DND-41 (cell line): ENCODE data around the gene LPCAT1.
"Not testable (repeated sequence)": the region's sequence is repeated elsewhere in the genome, so short reads cannot be mapped to it uniquely, and the experiment has no call there.

Source experiments
- ATAC-seq: fragments of 200-7000 bp; cut with Tn5 transposase; 3 replicates; pipeline ENCODE4 v1.9.1; 2021; ENCODE audit warnings: low read depth; ENCODE audit not compliant: insufficient read depth
- DNase-seq: peaks from one replicate; pipeline ENCODE4 v3.0.0-alpha.2; 2020
- H2AFZ ChIP-seq: 2 replicates; pipeline ENCODE4 v1.6.0; 2012; ENCODE audit warnings: low read depth, low read length
- H3K27ac ChIP-seq: 2 replicates; pipeline ENCODE4 v1.5.1; 2012; ENCODE audit warnings: low read length, inconsistent platforms
- H3K27me3 ChIP-seq: fragments of 200-600 bp; sonication (generic); 2 replicates; pipeline ENCODE4 v1.6.0; 2012; ENCODE audit warnings: low read length, mild to moderate bottlenecking, inconsistent platforms; ENCODE audit not compliant: insufficient read depth, poor library complexity
- H3K36me3 ChIP-seq: 2 replicates; pipeline ENCODE4 v1.5.1; 2012; ENCODE audit warnings: low read length, inconsistent platforms; ENCODE audit not compliant: insufficient read depth
- H3K4me1 ChIP-seq: 2 replicates; pipeline ENCODE4 v1.5.1; 2012; ENCODE audit warnings: mild to moderate bottlenecking, low read length; ENCODE audit not compliant: insufficient read depth
- H3K4me2 ChIP-seq: 2 replicates; pipeline ENCODE4 v1.6.0; 2012; ENCODE audit warnings: mild to moderate bottlenecking, moderate library complexity, low read length, inconsistent platforms; ENCODE audit not compliant: insufficient read depth
- H3K4me3 ChIP-seq, 2 experiments: fragments of 200-600 bp in 1 of 2; shearing (Covaris generic) in 1 of 2; 2 replicates each; pipeline ENCODE4 v1.5.1; 2012 to 2016; ENCODE audit warnings: inconsistent platforms in 2 of 2, low read length in 2 of 2, mild to moderate bottlenecking in 2 of 2, low read depth in 1 of 2, moderate library complexity in 1 of 2
- H3K79me2 ChIP-seq: 2 replicates; pipeline ENCODE4 v1.6.0; 2012; ENCODE audit warnings: low read length, inconsistent platforms; ENCODE audit not compliant: insufficient read depth
- H3K9ac ChIP-seq: 2 replicates; pipeline ENCODE4 v1.6.0; 2012; ENCODE audit warnings: low read depth, mild to moderate bottlenecking, inconsistent platforms, low read length, moderate library complexity
- H3K9me3 ChIP-seq: 2 replicates; pipeline ENCODE4 v1.5.1; 2012; ENCODE audit warnings: low read length, moderate library complexity, mild to moderate bottlenecking, inconsistent platforms; ENCODE audit not compliant: insufficient read depth, severe bottlenecking
- H4K20me1 ChIP-seq: 2 replicates; pipeline ENCODE4 v1.6.0; 2012; ENCODE audit warnings: low read length; ENCODE audit not compliant: insufficient read depth
- CTCF ChIP-seq: IDR thresholded peaks from 2 replicates; pipeline ENCODE4 v1.5.1; 2012; ENCODE audit warnings: borderline replicate concordance, low read length, moderate library complexity, mild to moderate bottlenecking; ENCODE audit not compliant: poor library complexity, severe bottlenecking; ENCODE audit errors: extremely low read depth
- EZH2 ChIP-seq: IDR thresholded peaks from 3 replicates; pipeline ENCODE4 v1.6.1; 2012; ENCODE audit warnings: borderline replicate concordance, low read depth, mild to moderate bottlenecking, moderate library complexity, low read length, inconsistent platforms; ENCODE audit not compliant: severe bottlenecking

The LPCAT1 gene

GRCh38 chr5:1477341-1477740 is 46.4 kb downstream of the LPCAT1 start:
- no peak for TF ChIP-seq EZH2
- TF ChIP-seq CTCF: no peak
- H3K4me1 ChIP-seq: no peaks in the 10 kb centered on the region
- peaks cover 90% of the 10 kb centered on the region for H3K36me3 ChIP-seq
- H3K79me2 ChIP-seq: no peaks in the 10 kb centered on the region
- ATAC-seq: no peak
- H2AFZ ChIP-seq: no peak overlapping the region
- peaks cover 9% of the 10 kb centered on the region; the same call in 1 of the 2 replicates for H4K20me1 ChIP-seq
- no peak overlapping the region for H3K27ac ChIP-seq
- no peaks in the 10 kb centered on the region for H3K9me3 ChIP-seq
- H3K9ac ChIP-seq: no peak overlapping the region
- no peak overlapping the region for H3K4me2 ChIP-seq
- no peaks in the 10 kb centered on the region for H3K27me3 ChIP-seq
- no peak for DNase-seq
- H3K4me3 ChIP-seq: no peak overlapping the region

GRCh38 chr5:1476967-1477310 is 46.8 kb downstream of the LPCAT1 start:
- no peaks in the 10 kb centered on the region for H3K27me3 ChIP-seq
- no peak overlapping the region for H2AFZ ChIP-seq
- H3K9ac ChIP-seq: no peak overlapping the region
- no peak overlapping the region for H3K27ac ChIP-seq
- peaks cover 93% of the 10 kb centered on the region for H3K36me3 ChIP-seq
- DNase-seq: no peak
- no peak for ATAC-seq
- no peak overlapping the region for H3K4me3 ChIP-seq
- TF ChIP-seq EZH2: no peak
- TF ChIP-seq CTCF: no peak
- H3K4me2 ChIP-seq: no peak overlapping the region
- no peaks in the 10 kb centered on the region for H3K79me2 ChIP-seq
- no peaks in the 10 kb centered on the region for H3K4me1 ChIP-seq
- H4K20me1 ChIP-seq: peaks cover 7% of the 10 kb centered on the region; the same call in 1 of the 2 replicates
- H3K9me3 ChIP-seq: no peaks in the 10 kb centered on the region

GRCh38 chr5:1476181-1476966 is 47.4 kb downstream of the LPCAT1 start:
- no peak for DNase-seq

GRCh38 chr5:1475544-1475900 is 48.2 kb downstream of the LPCAT1 start:
- not testable (repeated sequence) for H2AFZ ChIP-seq, H3K4me1 ChIP-seq, H3K27me3 ChIP-seq, H4K20me1 ChIP-seq, H3K4me2 ChIP-seq, ATAC-seq, H3K9me3 ChIP-seq, H3K9ac ChIP-seq, DNase-seq, H3K27ac ChIP-seq, H3K79me2 ChIP-seq, H3K4me3 ChIP-seq
- H3K36me3 ChIP-seq: peaks cover 95% of the 10 kb centered on the region

More at GRCh38 chr5:1476181-1476966, 47.4 kb downstream of the LPCAT1 start:
- Histone ChIP-seq H2AFZ (no peak overlapping the region), H3K9ac (no peak overlapping the region), H3K4me1 (no peaks in the 10 kb centered on the region), H3K79me2 (no peaks in the 10 kb centered on the region), H3K36me3 (peaks cover 91% of the 10 kb centered on the region), H3K27me3 (no peaks in the 10 kb centered on the region), H3K27ac (no peak overlapping the region), H3K4me2 (no peak overlapping the region), H3K4me3 (no peak overlapping the region), H3K9me3 (no peaks in the 10 kb centered on the region), H4K20me1 (0 out of 2 replicates have a peak, but pooled peaks cover 5% of the 10 kb centered on the region)
- TF ChIP-seq EZH2 (no peak), CTCF (no peak)
- no peak for ATAC-seq
